Caco-2 (cell line): ENCODE measurements around the gene TNFRSF18. TPM values are rescaled to one million over a fixed set of nuclear protein-coding genes. Genes with fewer than 3 reads are reported as not detected.

Experiments used
- BruUV-seq: library from RNA; stranded (reverse); fragments of 400-500 nt; replicated peaks from 2 replicates; lab custom pipeline; 2021; lab: Mats Ljungman, UMichigan
- CTCF ChIA-PET: fragments of 300-600 bp; sonication (Branson Sonifier 250); formaldehyde crosslinking; loops from one replicate; lab custom pipeline; 2022; ENCODE audit warnings: antibody characterized with exemption; lab: Charles Lee
- POLR2A ChIA-PET: fragments of 300-600 bp; sonication (Branson Sonifier 250); formaldehyde crosslinking; loops from one replicate; lab custom pipeline; 2022; ENCODE audit warnings: antibody characterized with exemption; lab: Charles Lee
- DNase-seq, 2 experiments: peaks; one replicate each; pipeline versions ENCODE4 v3.0.0 to v3.0.0-alpha.2; 2020 to 2022
- H3K27me3 ChIP-seq: replicated peaks from 2 replicates; pipeline ENCODE4 v1.6.0; 2011; ENCODE audit warnings: low read length; ENCODE audit not compliant: control insufficient read depth, insufficient read depth
- H3K36me3 ChIP-seq: 2 replicates; pipeline ENCODE4 v1.5.1; 2011; ENCODE audit warnings: low read length; ENCODE audit not compliant: control insufficient read depth, insufficient read depth
- H3K4me1 ChIP-seq: fragments of 250-450 bp; sonication (Bioruptor Pico); 2 replicates; pipeline ENCODE4 v1.5.1; 2020; ENCODE audit warnings: mild to moderate bottlenecking
- H3K4me3 ChIP-seq: 2 replicates; pipeline ENCODE4 v1.5.1; 2011; ENCODE audit warnings: low read depth, mild to moderate bottlenecking, control low read depth, low read length
- H3K9me3 ChIP-seq: fragments of 250-450 bp; sonication (Bioruptor Pico); 2 replicates; pipeline ENCODE4 v1.5.1; 2020; ENCODE audit warnings: mild to moderate bottlenecking, moderate library complexity
- H3K27ac Mint-ChIP-seq: one replicate; pipeline ENCODE4 v1.8.0; 2022; ENCODE audit warnings: mixed read lengths; ENCODE audit not compliant: unreplicated experiment
- H3K27me3 Mint-ChIP-seq: one replicate; pipeline ENCODE4 v1.8.0; 2022; ENCODE audit warnings: mixed read lengths; ENCODE audit not compliant: insufficient read depth, unreplicated experiment
- H3K36me3 Mint-ChIP-seq: one replicate; pipeline ENCODE4 v1.8.0; 2022; ENCODE audit warnings: mild to moderate bottlenecking, mixed read lengths; ENCODE audit not compliant: insufficient read depth, unreplicated experiment
- H3K4me1 Mint-ChIP-seq: one replicate; pipeline ENCODE4 v1.8.0; 2022; ENCODE audit warnings: low read depth, mixed read lengths; ENCODE audit not compliant: unreplicated experiment
- H3K4me3 Mint-ChIP-seq: one replicate; pipeline ENCODE4 v1.8.0; 2022; ENCODE audit warnings: mild to moderate bottlenecking, moderate library complexity, mixed read lengths; ENCODE audit not compliant: unreplicated experiment
- H3K9me3 Mint-ChIP-seq: one replicate; pipeline ENCODE4 v1.8.0; 2022; ENCODE audit warnings: mixed read lengths; ENCODE audit not compliant: unreplicated experiment
- intact Hi-C: fragments of 100-400 bp; cut with micrococcal nuclease; formaldehyde crosslinking; loops from one replicate; pipeline ENCODE4 v1.10.0; 2022; ENCODE audit not compliant: unreplicated experiment
- total RNA-seq: library from RNA; stranded (reverse); gene quantifications from 2 replicates; pipeline ENCODE4 v1.2.3, GENCODE V29; 2022
- TF ChIP-seq, protein P1 (sequence below), 2 experiments: fragments of 200-600 bp in 1 of 2; IDR thresholded peaks; 1 replicate in 1 of 2; 2 replicates in 1 of 2; pipeline versions ENCODE4 v1.5.1 to v1.8.0; 2011 to 2022; ENCODE audit warnings: antibody characterized with exemption in 1 of 2, control low read depth in 1 of 2, inconsistent platforms in 1 of 2, low read depth in 1 of 2, low read length in 1 of 2, mild to moderate bottlenecking in 1 of 2, moderate library complexity in 1 of 2; ENCODE audit not compliant: insufficient read depth in 1 of 2, severe bottlenecking in 1 of 2, unreplicated experiment in 1 of 2

TNFRSF18 gene
- total RNA-seq, 1 experiment from 2014 or later: not detected

GRCh38 chr1:1207571-1207892, 1.1 kb upstream of the TNFRSF18 start:
- no TSS peak for BruUV-seq
- Mint-ChIP-seq H3K27me3 (no peaks in the 10 kb centered on the region), H3K4me1 (no peaks in the 10 kb centered on the region), H3K9me3 (no peaks in the 10 kb centered on the region), H3K4me3 (no peak overlapping the region), H3K27ac (no peak overlapping the region), H3K36me3 (no peaks in the 10 kb centered on the region)
- TF ChIP-seq, protein P1, sequence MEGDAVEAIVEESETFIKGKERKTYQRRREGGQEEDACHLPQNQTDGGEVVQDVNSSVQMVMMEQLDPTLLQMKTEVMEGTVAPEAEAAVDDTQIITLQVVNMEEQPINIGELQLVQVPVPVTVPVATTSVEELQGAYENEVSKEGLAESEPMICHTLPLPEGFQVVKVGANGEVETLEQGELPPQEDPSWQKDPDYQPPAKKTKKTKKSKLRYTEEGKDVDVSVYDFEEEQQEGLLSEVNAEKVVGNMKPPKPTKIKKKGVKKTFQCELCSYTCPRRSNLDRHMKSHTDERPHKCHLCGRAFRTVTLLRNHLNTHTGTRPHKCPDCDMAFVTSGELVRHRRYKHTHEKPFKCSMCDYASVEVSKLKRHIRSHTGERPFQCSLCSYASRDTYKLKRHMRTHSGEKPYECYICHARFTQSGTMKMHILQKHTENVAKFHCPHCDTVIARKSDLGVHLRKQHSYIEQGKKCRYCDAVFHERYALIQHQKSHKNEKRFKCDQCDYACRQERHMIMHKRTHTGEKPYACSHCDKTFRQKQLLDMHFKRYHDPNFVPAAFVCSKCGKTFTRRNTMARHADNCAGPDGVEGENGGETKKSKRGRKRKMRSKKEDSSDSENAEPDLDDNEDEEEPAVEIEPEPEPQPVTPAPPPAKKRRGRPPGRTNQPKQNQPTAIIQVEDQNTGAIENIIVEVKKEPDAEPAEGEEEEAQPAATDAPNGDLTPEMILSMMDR (IDR thresholded peaks at IDR 0.05; ENCODE audit: insufficient read depth in 1 of 2, low read depth in 1 of 2, low read length in 1 of 2, severe bottlenecking in 1 of 2, unreplicated experiment in 1 of 2): no peak
- no peak for DNase-seq
- H3K27me3 ChIP-seq: no peaks in the 10 kb centered on the region
- POLR2A ChIA-PET: interaction anchor here (0.5 kb wide), 1 partner anchor 95 kb away, joined by 4 read pairs; no protein-coding TSS in a partner anchor
- intact Hi-C loops: no loop called here
- CTCF ChIA-PET: interaction anchor here (0.6 kb wide), 1 partner anchor 133 kb away, joined by 3 read pairs; the partner anchor contains the start of gene RNF223
- H3K36me3 ChIP-seq: no peaks in the 10 kb centered on the region
- no peaks in the 10 kb centered on the region for H3K9me3 ChIP-seq
- no peaks in the 10 kb centered on the region for H3K4me1 ChIP-seq
- H3K4me3 ChIP-seq: no peak overlapping the region

DNA sequence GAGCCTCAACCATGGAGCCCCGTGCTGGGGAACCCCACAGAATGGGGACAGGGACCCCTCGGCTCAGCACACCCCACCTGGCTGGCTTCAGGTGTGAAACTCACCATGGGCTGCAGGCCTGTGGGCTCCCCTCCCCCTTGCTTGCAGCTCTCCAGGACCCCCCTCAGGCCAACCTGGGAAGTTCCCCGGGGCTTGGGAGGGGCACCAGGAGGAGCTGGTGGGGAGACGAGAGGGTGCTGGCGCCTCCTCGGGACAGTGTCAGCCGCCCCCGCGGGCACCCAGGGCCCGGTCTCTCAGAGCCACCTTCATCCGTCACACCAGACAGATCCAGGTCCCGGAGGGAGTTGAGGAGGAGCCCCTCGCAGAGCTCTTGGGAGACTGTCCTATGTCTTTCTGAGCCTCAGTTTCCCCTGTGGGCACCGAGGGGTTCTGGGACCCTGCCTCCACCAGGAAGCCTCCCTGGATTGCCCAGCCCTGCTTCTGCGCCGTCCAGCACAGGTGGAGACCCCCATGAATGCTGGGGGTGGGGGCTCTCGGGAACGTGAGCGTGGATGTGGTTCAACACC, 657 bp upstream of the TNFRSF18 start:
- H3K9me3 Mint-ChIP-seq: no peaks in the 10 kb centered on the region
- Histone ChIP-seq H3K4me3 (no peak overlapping the region), H3K9me3 (no peaks in the 10 kb centered on the region), H3K36me3 (no peaks in the 10 kb centered on the region), H3K27me3 (no peaks in the 10 kb centered on the region), H3K4me1 (no peaks in the 10 kb centered on the region)
- intact Hi-C loops: no loop called here
- no peaks in the 10 kb centered on the region for H3K4me1 Mint-ChIP-seq
- H3K27ac Mint-ChIP-seq: no peak overlapping the region
- BruUV-seq: no TSS peak
- ChIA-PET POLR2A (interaction anchor here (0.5 kb wide), 1 partner anchor 95 kb away, joined by 4 read pairs; no protein-coding TSS in a partner anchor), CTCF (interaction anchor here (0.6 kb wide), 1 partner anchor 133 kb away, joined by 3 read pairs; the partner anchor contains the start of gene RNF223)
- H3K27me3 Mint-ChIP-seq: no peaks in the 10 kb centered on the region
- no peak overlapping the region for H3K4me3 Mint-ChIP-seq
- H3K36me3 Mint-ChIP-seq: no peaks in the 10 kb centered on the region
- TF ChIP-seq, protein P1 (IDR thresholded peaks at IDR 0.05; ENCODE audit: insufficient read depth in 1 of 2, low read depth in 1 of 2, low read length in 1 of 2, severe bottlenecking in 1 of 2, unreplicated experiment in 1 of 2): no peak
- DNase-seq: no peak

DNA sequence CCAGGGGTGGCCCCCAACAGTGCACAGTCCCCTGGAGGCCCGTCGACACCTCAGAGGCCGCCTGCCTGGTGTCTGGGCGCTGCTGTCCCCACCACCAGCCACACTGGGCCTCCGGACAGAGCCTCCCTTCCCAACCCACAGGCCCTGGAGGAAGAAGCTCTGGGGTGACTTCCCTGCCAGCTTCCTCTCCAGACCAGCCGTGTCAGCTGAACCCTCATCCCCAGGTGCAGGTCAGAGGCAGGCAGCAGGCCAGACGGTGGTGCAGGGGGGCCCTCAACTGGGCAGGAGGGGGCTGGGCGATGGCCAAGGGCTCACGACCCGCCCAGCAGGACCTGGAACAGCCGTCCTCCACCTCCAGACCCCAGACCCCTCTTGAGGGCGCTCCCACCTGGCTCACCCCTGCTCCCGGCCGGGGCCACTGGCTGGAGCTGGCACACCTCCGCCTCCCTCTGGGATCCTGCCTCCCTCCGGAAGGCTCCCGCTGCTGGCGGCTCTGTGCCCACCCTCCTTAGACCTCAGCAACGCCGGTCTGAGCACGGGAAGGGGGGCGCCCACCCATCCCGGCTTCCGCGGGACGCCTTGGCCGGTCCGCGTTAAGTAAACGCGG, 520 bp downstream of the TNFRSF18 start:
- Mint-ChIP-seq H3K27ac (no peak overlapping the region), H3K9me3 (no peaks in the 10 kb centered on the region), H3K4me1 (no peaks in the 10 kb centered on the region), H3K27me3 (no peaks in the 10 kb centered on the region), H3K4me3 (no peak overlapping the region), H3K36me3 (no peaks in the 10 kb centered on the region)
- H3K27me3 ChIP-seq: no peaks in the 10 kb centered on the region
- no peaks in the 10 kb centered on the region for H3K36me3 ChIP-seq
- DNase-seq: no peak
- intact Hi-C loops: no loop called here
- peak overlapping the region; percentile 17; the same call in 1 of the 2 replicates for H3K4me3 ChIP-seq
- TF ChIP-seq, protein P1 (IDR thresholded peaks at IDR 0.05; ENCODE audit: insufficient read depth in 1 of 2, low read depth in 1 of 2, low read length in 1 of 2, severe bottlenecking in 1 of 2, unreplicated experiment in 1 of 2): no peak
- ChIA-PET POLR2A (no interaction called here), CTCF (no interaction called here)
- H3K9me3 ChIP-seq: no peaks in the 10 kb centered on the region
- no TSS peak for BruUV-seq
- H3K4me1 ChIP-seq: no peaks in the 10 kb centered on the region
